IgD-negative memory B cell (primary cell): Measurements from ENCODE around the gene NOC4L. TPM values are rescaled to one million over a fixed set of nuclear protein-coding genes. Genes with fewer than 3 reads are reported as not detected.
"Not testable (repeated sequence)": the region's sequence is repeated elsewhere in the genome, so short reads cannot be mapped to it uniquely, and the experiment has no call there.

ENCODE experiments used
- H3K27ac Mint-ChIP-seq, 3 donors: one replicate each; pipeline ENCODE4 v1.8.0; 2020 to 2022; ENCODE audit warnings: mild to moderate bottlenecking in 3 of 3, mixed read lengths in 3 of 3, moderate library complexity in 1 of 3
- H3K27me3 Mint-ChIP-seq: one replicate; pipeline ENCODE4 v1.8.0; 2021; ENCODE audit warnings: mixed read lengths
- H3K36me3 Mint-ChIP-seq: one replicate; pipeline ENCODE4 v1.8.0; 2020; ENCODE audit warnings: mild to moderate bottlenecking, mixed read lengths
- H3K4me1 Mint-ChIP-seq, 3 donors: one replicate each; pipeline ENCODE4 v1.8.0; 2020 to 2022; ENCODE audit warnings: mixed read lengths in 3 of 3, mild to moderate bottlenecking in 1 of 3
- H3K4me3 Mint-ChIP-seq, 4 donors: one replicate each; pipeline ENCODE4 v1.8.0; 2020 to 2022; ENCODE audit warnings: mild to moderate bottlenecking in 4 of 4, mixed read lengths in 4 of 4, moderate library complexity in 3 of 4
- H3K9me3 Mint-ChIP-seq, 3 donors: one replicate each; pipeline ENCODE4 v1.8.0; 2020 to 2021; ENCODE audit warnings: mixed read lengths in 3 of 3, mild to moderate bottlenecking in 1 of 3
- polyA plus RNA-seq: library from polyadenylated mRNA; unstranded; fragments of 300-500 nt; fragmentation: Illumina TruSeq; gene quantifications from one replicate; pipeline ENCODE4 v1.2.3, GENCODE V29; 2021

The NOC4L gene
- polyA plus RNA-seq, 1 donor from 2014 or later: 31.2 TPM

DNA sequence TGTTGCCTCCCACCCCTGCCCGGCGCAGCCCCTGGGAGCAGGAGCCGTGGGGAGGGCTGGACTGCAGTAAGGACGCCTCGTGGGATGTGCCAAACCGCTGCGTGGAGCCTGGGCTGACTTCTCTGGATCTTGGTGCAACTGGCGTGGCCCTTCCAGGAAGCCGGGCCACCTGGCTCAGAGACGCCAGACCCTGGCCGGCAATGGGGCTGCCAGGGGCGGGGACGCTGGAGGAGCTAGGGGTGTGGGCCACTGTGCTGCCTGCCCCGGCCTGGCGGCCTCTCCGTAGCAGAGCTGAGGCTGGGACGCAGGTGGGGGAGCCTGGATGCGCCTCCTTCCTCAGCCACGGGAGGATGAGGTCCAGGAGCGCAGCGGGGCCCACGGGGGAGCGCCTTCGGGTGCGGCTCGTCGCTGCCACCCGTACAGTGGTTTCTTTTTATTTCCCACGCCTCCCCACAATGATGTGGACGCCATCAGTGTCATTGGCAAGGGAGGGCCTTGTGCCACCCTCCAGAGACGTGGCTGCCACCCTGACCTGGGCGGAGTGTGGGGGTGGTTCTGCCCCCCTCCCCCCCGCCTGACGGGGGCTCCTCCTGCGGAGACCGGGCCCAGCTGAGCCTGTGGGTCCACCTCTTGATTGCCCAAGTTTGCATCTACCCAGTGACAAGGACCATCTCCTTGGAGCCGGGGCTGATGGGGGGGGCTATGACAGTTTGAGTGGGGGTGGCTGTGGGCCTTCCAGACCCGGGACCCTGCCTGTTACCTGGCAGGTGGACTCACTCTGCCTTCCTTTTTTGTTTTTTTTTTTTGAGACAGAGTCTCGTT is 11.4 kb upstream of the NOC4L start:
- H3K27ac Mint-ChIP-seq: no peak overlapping the region
- H3K36me3 Mint-ChIP-seq: peaks cover 7% of the 10 kb centered on the region
- peaks cover 0 to 6% (median 0%) of the 10 kb centered on the region in 3 donors for H3K4me1 Mint-ChIP-seq
- no peak overlapping the region for H3K4me3 Mint-ChIP-seq
- peaks cover 0 to 3% (median 0%) of the 10 kb centered on the region in 3 donors for H3K9me3 Mint-ChIP-seq
- no peaks in the 10 kb centered on the region for H3K27me3 Mint-ChIP-seq

GRCh38 chr12:132133952-132134652 is 10.2 kb upstream of the NOC4L start:
- Mint-ChIP-seq H3K9me3 (peaks cover 0 to 3% (median 0%) of the 10 kb centered on the region in 3 donors), H3K27ac (no peak overlapping the region), H3K36me3 (no peaks in the 10 kb centered on the region), H3K4me1 (peaks cover 0 to 3% (median 0%) of the 10 kb centered on the region in 3 donors), H3K27me3 (no peaks in the 10 kb centered on the region), H3K4me3 (no peak overlapping the region)

GRCh38 chr12:132134653-132135183 is 9.5 kb upstream of the NOC4L start:
- H3K4me3 Mint-ChIP-seq, H3K4me1 Mint-ChIP-seq, H3K27me3 Mint-ChIP-seq, H3K27ac Mint-ChIP-seq, H3K9me3 Mint-ChIP-seq, H3K36me3 Mint-ChIP-seq: not testable (repeated sequence)

- peak overlapping the region in 1 of 3 donors; percentile 88 for H3K27ac Mint-ChIP-seq
- not testable (repeated sequence) for H3K4me1 Mint-ChIP-seq, H3K27me3 Mint-ChIP-seq, H3K4me3 Mint-ChIP-seq, H3K9me3 Mint-ChIP-seq, H3K36me3 Mint-ChIP-seq
These were observed 8.0 kb upstream of the NOC4L start for GRCh38 chr12:132136226-132136625.

- Mint-ChIP-seq H3K4me1 (peaks cover 0 to 2% (median 2%) of the 10 kb centered on the region in 3 donors), H3K27me3 (no peaks in the 10 kb centered on the region), H3K27ac (peak overlapping the region in 1 of 3 donors; percentile 24), H3K4me3 (peak overlapping the region in 1 of 4 donors; percentile 4), H3K9me3 (no peaks in the 10 kb centered on the region), H3K36me3 (no peaks in the 10 kb centered on the region)
These were observed 6.7 kb upstream of the NOC4L start for GRCh38 chr12:132137483-132138125.

GRCh38 chr12:132138941-132139871 is 5.1 kb upstream of the NOC4L start:
- H3K9me3 Mint-ChIP-seq: no peaks in the 10 kb centered on the region
- H3K4me3 Mint-ChIP-seq: no peak overlapping the region
- H3K27ac Mint-ChIP-seq: no peak overlapping the region
- H3K36me3 Mint-ChIP-seq: no peaks in the 10 kb centered on the region
- H3K4me1 Mint-ChIP-seq: peaks cover 0 to 6% (median 5%) of the 10 kb centered on the region in 3 donors
- H3K27me3 Mint-ChIP-seq: no peaks in the 10 kb centered on the region

DNA sequence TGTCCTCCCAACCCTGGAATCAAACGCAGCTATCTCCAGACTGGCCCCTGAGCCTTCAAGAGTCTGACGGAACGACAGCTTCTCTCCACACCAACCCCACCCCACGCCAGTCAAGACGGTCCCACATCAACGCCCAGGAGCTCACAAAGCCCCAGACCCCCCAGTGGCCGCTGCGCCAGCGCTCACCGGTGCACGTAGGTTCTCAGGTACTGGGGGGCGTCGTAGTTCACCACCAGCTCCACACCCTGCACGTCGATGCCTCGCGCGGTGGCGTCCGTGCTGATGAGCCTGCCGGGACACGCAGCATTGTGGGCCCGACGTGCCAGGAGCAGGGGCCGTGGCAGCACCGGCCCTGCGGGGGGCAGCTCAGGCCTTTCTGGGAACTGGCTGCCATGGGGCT is 4.3 kb upstream of the NOC4L start:
- Mint-ChIP-seq H3K4me3 (no peak overlapping the region), H3K4me1 (peaks cover 0 to 9% (median 6%) of the 10 kb centered on the region in 3 donors), H3K27ac (no peak overlapping the region), H3K27me3 (no peaks in the 10 kb centered on the region), H3K9me3 (no peaks in the 10 kb centered on the region), H3K36me3 (no peaks in the 10 kb centered on the region)

DNA sequence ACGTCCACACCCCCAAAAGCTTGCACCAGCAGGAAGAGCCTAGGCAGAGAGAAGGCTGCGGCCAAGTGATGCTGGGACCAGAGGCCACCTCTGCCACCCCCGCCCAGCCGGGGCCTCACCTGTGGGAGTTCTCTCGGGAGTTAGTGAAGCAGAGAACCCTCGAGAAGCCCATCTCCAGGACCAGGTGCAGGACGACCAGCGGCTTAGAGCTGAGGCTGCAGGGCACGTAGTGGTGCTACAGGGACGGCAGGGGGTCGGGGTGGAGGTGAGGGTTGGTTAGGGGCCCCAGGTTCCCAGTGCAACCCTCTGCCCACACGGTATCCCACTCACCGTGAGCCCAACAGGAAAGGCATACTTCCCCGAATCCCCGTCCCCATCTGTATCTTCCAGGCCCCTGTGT is 3.8 kb upstream of the NOC4L start:
- H3K9me3 Mint-ChIP-seq: no peaks in the 10 kb centered on the region
- H3K27ac Mint-ChIP-seq: no peak overlapping the region
- peaks cover 0 to 14% (median 12%) of the 10 kb centered on the region in 3 donors for H3K4me1 Mint-ChIP-seq
- H3K27me3 Mint-ChIP-seq: no peaks in the 10 kb centered on the region
- H3K36me3 Mint-ChIP-seq: no peaks in the 10 kb centered on the region
- no peak overlapping the region for H3K4me3 Mint-ChIP-seq

GRCh38 chr12:132140918-132141841 is 3.1 kb upstream of the NOC4L start:
- Mint-ChIP-seq H3K4me1 (peaks cover 7 to 21% (median 18%) of the 10 kb centered on the region in 3 donors), H3K27ac (peak overlapping the region in 1 of 3 donors; percentile 35), H3K27me3 (no peaks in the 10 kb centered on the region), H3K36me3 (no peaks in the 10 kb centered on the region), H3K4me3 (peak overlapping the region in 2 of 4 donors; percentile 45 to 51), H3K9me3 (no peaks in the 10 kb centered on the region)

- Mint-ChIP-seq H3K27me3 (no peaks in the 10 kb centered on the region), H3K4me3 (peak overlapping the region; percentile 64 to 93 (median 84)), H3K4me1 (peaks cover 12 to 21% (median 20%) of the 10 kb centered on the region in 3 donors), H3K27ac (peak overlapping the region in 1 of 3 donors; percentile 80), H3K36me3 (no peaks in the 10 kb centered on the region), H3K9me3 (no peaks in the 10 kb centered on the region)
These were observed 2.1 kb upstream of the NOC4L start for GRCh38 chr12:132141976-132142678.

DNA sequence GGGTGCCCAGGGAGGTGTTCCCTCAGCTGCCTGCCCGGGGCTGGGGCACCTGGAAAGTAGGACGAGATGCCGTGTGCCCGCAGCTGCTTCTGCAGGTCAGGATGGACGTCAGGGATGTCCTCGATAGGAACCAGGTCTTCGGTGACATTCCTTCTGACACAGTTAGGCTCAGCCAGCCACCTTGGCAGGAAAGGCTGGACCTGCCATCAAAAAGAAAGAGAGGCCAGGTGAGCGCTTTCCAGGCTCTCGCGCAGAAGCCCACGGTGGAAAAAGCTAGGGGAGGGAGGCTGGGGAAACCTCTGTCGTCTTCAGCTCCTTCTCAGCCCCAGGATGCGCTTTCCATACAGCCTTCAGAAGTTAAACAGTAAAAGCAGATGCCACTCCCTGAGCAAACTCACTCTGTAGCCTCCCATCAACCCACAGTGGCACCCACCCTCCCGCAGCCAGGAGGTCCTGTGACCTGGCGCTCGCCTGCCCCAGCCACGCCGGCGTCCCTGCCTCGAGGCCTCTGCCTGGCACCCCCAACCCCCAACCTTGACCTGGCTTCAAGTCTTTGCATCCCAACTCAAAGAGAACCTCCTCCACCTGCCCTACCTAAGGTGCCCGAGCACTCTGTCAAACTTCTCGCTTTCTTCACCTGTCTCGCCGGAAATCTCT is 1.4 kb upstream of the NOC4L start:
- H3K4me3 Mint-ChIP-seq: peak overlapping the region; percentile 69 to 93 (median 86)
- no peaks in the 10 kb centered on the region for H3K27me3 Mint-ChIP-seq
- H3K36me3 Mint-ChIP-seq: no peaks in the 10 kb centered on the region
- peak overlapping the region in 2 of 3 donors; percentile 80 to 81 for H3K27ac Mint-ChIP-seq
- H3K4me1 Mint-ChIP-seq: peaks cover 12 to 21% (median 20%) of the 10 kb centered on the region in 3 donors
- no peaks in the 10 kb centered on the region for H3K9me3 Mint-ChIP-seq

- Mint-ChIP-seq H3K27ac (peak overlapping the region in 2 of 3 donors; percentile 81 to 97), H3K36me3 (no peaks in the 10 kb centered on the region), H3K9me3 (no peaks in the 10 kb centered on the region), H3K4me3 (peak overlapping the region; percentile 69 to 93 (median 86)), H3K27me3 (no peaks in the 10 kb centered on the region), H3K4me1 (peaks cover 12 to 21% (median 20%) of the 10 kb centered on the region in 3 donors)
These were observed 753 bp upstream of the NOC4L start for GRCh38 chr12:132143336-132144071.
